ENCODE data around the gene PMEPA1. TPM values are rescaled to one million over a fixed set of nuclear protein-coding genes. Genes with fewer than 3 reads are reported as not detected.
A peak's percentile ranks its signal among the peaks of the same experiment; 100 is the strongest.

Gene PMEPA1
- 0.44 TPM for polyA plus RNA-seq (2013, experiment 1 of 4)
- polyA plus RNA-seq (2013, experiment 2 of 4): 0.76 TPM
- 0.69 TPM for polyA plus RNA-seq (2013, experiment 3 of 4)
- 0.81 TPM for polyA plus RNA-seq (2013, experiment 4 of 4)

GRCh38 chr20:57709823-57710799, at the start of gene PMEPA1:
Gene PMEPA1 (minus strand): TSS chr20:57710015. CDS start chr20:57709582, 433 bp downstream.
- H3K9me3 ChIP-seq (ENCODE audit: control insufficient read depth, low read length): no peaks in the 10 kb centered on the region
- no peaks in the 10 kb centered on the region for H3K36me3 ChIP-seq (ENCODE audit: control insufficient read depth, insufficient read depth, low read length)
- 0 to 1% methylated on average over 92 of the region's 92 CpGs for WGBS, 2 experiments
- H3K4me3 ChIP-seq (ENCODE audit: insufficient read depth, low read depth, low read length): peak within 1 kb of the TSS; percentile 52
- H3K27ac ChIP-seq (ENCODE audit: insufficient read depth, low read depth, low read length, poor library complexity, severe bottlenecking): no peak within 1 kb of the TSS
- H3K27me3 ChIP-seq (ENCODE audit: control insufficient read depth, insufficient read depth, low read length, poor library complexity, severe bottlenecking): peaks cover 76% of the 10 kb centered on the region
- H3K4me1 ChIP-seq (ENCODE audit: control insufficient read depth, insufficient read depth, low read length): peaks cover 26% of the 10 kb centered on the region

GRCh38 chr20:57757767-57758166, 48.0 kb upstream of the PMEPA1 start:
- no peaks in the 10 kb centered on the region for H3K27me3 ChIP-seq (ENCODE audit: control insufficient read depth, insufficient read depth, low read length, poor library complexity, severe bottlenecking)
- 79 to 88% methylated on average over 1 of the region's 1 CpG for WGBS, 2 experiments
- H3K4me3 ChIP-seq (ENCODE audit: insufficient read depth, low read depth, low read length): no peak overlapping the region
- no peak overlapping the region for H3K27ac ChIP-seq (ENCODE audit: insufficient read depth, low read depth, low read length, poor library complexity, severe bottlenecking)
- no peaks in the 10 kb centered on the region for H3K4me1 ChIP-seq (ENCODE audit: control insufficient read depth, insufficient read depth, low read length)
- no peaks in the 10 kb centered on the region for H3K9me3 ChIP-seq (ENCODE audit: control insufficient read depth, low read length)
- no peaks in the 10 kb centered on the region for H3K36me3 ChIP-seq (ENCODE audit: control insufficient read depth, insufficient read depth, low read length)

GRCh38 chr20:57756921-57757320, 47.1 kb upstream of the PMEPA1 start:
- no peak overlapping the region for H3K27ac ChIP-seq (ENCODE audit: insufficient read depth, low read depth, low read length, poor library complexity, severe bottlenecking)
- H3K4me1 ChIP-seq (ENCODE audit: control insufficient read depth, insufficient read depth, low read length): no peaks in the 10 kb centered on the region
- H3K27me3 ChIP-seq (ENCODE audit: control insufficient read depth, insufficient read depth, low read length, poor library complexity, severe bottlenecking): no peaks in the 10 kb centered on the region
- H3K36me3 ChIP-seq (ENCODE audit: control insufficient read depth, insufficient read depth, low read length): no peaks in the 10 kb centered on the region
- H3K4me3 ChIP-seq (ENCODE audit: insufficient read depth, low read depth, low read length): no peak overlapping the region
- H3K9me3 ChIP-seq (ENCODE audit: control insufficient read depth, low read length): no peaks in the 10 kb centered on the region
- WGBS, 2 experiments: 94 to 99% methylated on average over 4 of the region's 4 CpGs

- Histone ChIP-seq H3K36me3 (ENCODE audit: control insufficient read depth, insufficient read depth, low read length) (no peaks in the 10 kb centered on the region), H3K4me3 (ENCODE audit: insufficient read depth, low read depth, low read length) (no peak overlapping the region), H3K27ac (ENCODE audit: insufficient read depth, low read depth, low read length, poor library complexity, severe bottlenecking) (no peak overlapping the region), H3K27me3 (ENCODE audit: control insufficient read depth, insufficient read depth, low read length, poor library complexity, severe bottlenecking) (no peaks in the 10 kb centered on the region), H3K9me3 (ENCODE audit: control insufficient read depth, low read length) (no peaks in the 10 kb centered on the region), H3K4me1 (ENCODE audit: control insufficient read depth, insufficient read depth, low read length) (no peaks in the 10 kb centered on the region)
- 94 to 96% methylated on average over 4 of the region's 4 CpGs for whole genome bisulfite sequencing, 2 experiments
Observed at GRCh38 chr20:57756213-57756612, 46.4 kb upstream of the PMEPA1 start.

GRCh38 chr20:57755609-57756008, 45.8 kb upstream of the PMEPA1 start:
- no peaks in the 10 kb centered on the region for H3K4me1 ChIP-seq (ENCODE audit: control insufficient read depth, insufficient read depth, low read length)
- WGBS, 2 experiments: 82 to 91% methylated on average over 1 of the region's 1 CpG
- no peaks in the 10 kb centered on the region for H3K27me3 ChIP-seq (ENCODE audit: control insufficient read depth, insufficient read depth, low read length, poor library complexity, severe bottlenecking)

GRCh38 chr20:57754190-57754589, 44.4 kb upstream of the PMEPA1 start:
- H3K4me1 ChIP-seq (ENCODE audit: control insufficient read depth, insufficient read depth, low read length): no peaks in the 10 kb centered on the region
- 93 to 94% methylated on average over 3 of the region's 3 CpGs for WGBS, 2 experiments
- H3K27ac ChIP-seq (ENCODE audit: insufficient read depth, low read depth, low read length, poor library complexity, severe bottlenecking): no peak overlapping the region
- H3K36me3 ChIP-seq (ENCODE audit: control insufficient read depth, insufficient read depth, low read length): no peaks in the 10 kb centered on the region
- H3K27me3 ChIP-seq (ENCODE audit: control insufficient read depth, insufficient read depth, low read length, poor library complexity, severe bottlenecking): no peaks in the 10 kb centered on the region
- no peak overlapping the region for H3K4me3 ChIP-seq (ENCODE audit: insufficient read depth, low read depth, low read length)
- H3K9me3 ChIP-seq (ENCODE audit: control insufficient read depth, low read length): no peaks in the 10 kb centered on the region

More at GRCh38 chr20:57755609-57756008, 45.8 kb upstream of the PMEPA1 start:
- Histone ChIP-seq H3K27ac (ENCODE audit: insufficient read depth, low read depth, low read length, poor library complexity, severe bottlenecking) (no peak overlapping the region), H3K36me3 (ENCODE audit: control insufficient read depth, insufficient read depth, low read length) (no peaks in the 10 kb centered on the region), H3K9me3 (ENCODE audit: control insufficient read depth, low read length) (no peaks in the 10 kb centered on the region), H3K4me3 (ENCODE audit: insufficient read depth, low read depth, low read length) (no peak overlapping the region)

- Histone ChIP-seq H3K36me3 (ENCODE audit: control insufficient read depth, insufficient read depth, low read length) (no peaks in the 10 kb centered on the region), H3K4me1 (ENCODE audit: control insufficient read depth, insufficient read depth, low read length) (no peaks in the 10 kb centered on the region), H3K27me3 (ENCODE audit: control insufficient read depth, insufficient read depth, low read length, poor library complexity, severe bottlenecking) (no peaks in the 10 kb centered on the region), H3K9me3 (ENCODE audit: control insufficient read depth, low read length) (no peaks in the 10 kb centered on the region), H3K27ac (ENCODE audit: insufficient read depth, low read depth, low read length, poor library complexity, severe bottlenecking) (no peak overlapping the region), H3K4me3 (ENCODE audit: insufficient read depth, low read depth, low read length) (no peak overlapping the region)
- WGBS, 2 experiments: 83 to 85% methylated on average over 14 of the region's 14 CpGs
Observed at GRCh38 chr20:57753332-57754164, 43.7 kb upstream of the PMEPA1 start.

GRCh38 chr20:57751411-57751810, 41.6 kb upstream of the PMEPA1 start:
- Histone ChIP-seq H3K36me3 (ENCODE audit: control insufficient read depth, insufficient read depth, low read length) (no peaks in the 10 kb centered on the region), H3K4me1 (ENCODE audit: control insufficient read depth, insufficient read depth, low read length) (no peaks in the 10 kb centered on the region), H3K4me3 (ENCODE audit: insufficient read depth, low read depth, low read length) (no peak overlapping the region), H3K27ac (ENCODE audit: insufficient read depth, low read depth, low read length, poor library complexity, severe bottlenecking) (no peak overlapping the region), H3K27me3 (ENCODE audit: control insufficient read depth, insufficient read depth, low read length, poor library complexity, severe bottlenecking) (no peaks in the 10 kb centered on the region), H3K9me3 (ENCODE audit: control insufficient read depth, low read length) (no peaks in the 10 kb centered on the region)
- WGBS, 2 experiments: 90 to 94% methylated on average over 5 of the region's 5 CpGs

GRCh38 chr20:57749869-57750268, 40.1 kb upstream of the PMEPA1 start:
- Histone ChIP-seq H3K27ac (ENCODE audit: insufficient read depth, low read depth, low read length, poor library complexity, severe bottlenecking) (no peak overlapping the region), H3K36me3 (ENCODE audit: control insufficient read depth, insufficient read depth, low read length) (no peaks in the 10 kb centered on the region), H3K4me3 (ENCODE audit: insufficient read depth, low read depth, low read length) (no peak overlapping the region), H3K27me3 (ENCODE audit: control insufficient read depth, insufficient read depth, low read length, poor library complexity, severe bottlenecking) (no peaks in the 10 kb centered on the region), H3K9me3 (ENCODE audit: control insufficient read depth, low read length) (no peaks in the 10 kb centered on the region), H3K4me1 (ENCODE audit: control insufficient read depth, insufficient read depth, low read length) (no peaks in the 10 kb centered on the region)
- WGBS, 2 experiments: 96 to 97% methylated on average over 7 of the region's 7 CpGs
